ENCODE data around the gene NRAP. TPM values are rescaled to one million over a fixed set of nuclear protein-coding genes. Genes with fewer than 3 reads are reported as not detected.

Gene NRAP
- total RNA-seq, 1 donor, result under 0.01 TPM

- no peak for TF ChIP-seq CTCF (IDR thresholded peaks at IDR 0.05; ENCODE audit: insufficient read depth, low read length)
- no peak overlapping the region for H3K4me3 ChIP-seq (ENCODE audit: low read depth, low read length)
- no peak for DNase-seq (ENCODE audit: low read depth)
Measured at GRCh38 chr10:113708640-113709039, 44.8 kb upstream of the NRAP start.

DNA sequence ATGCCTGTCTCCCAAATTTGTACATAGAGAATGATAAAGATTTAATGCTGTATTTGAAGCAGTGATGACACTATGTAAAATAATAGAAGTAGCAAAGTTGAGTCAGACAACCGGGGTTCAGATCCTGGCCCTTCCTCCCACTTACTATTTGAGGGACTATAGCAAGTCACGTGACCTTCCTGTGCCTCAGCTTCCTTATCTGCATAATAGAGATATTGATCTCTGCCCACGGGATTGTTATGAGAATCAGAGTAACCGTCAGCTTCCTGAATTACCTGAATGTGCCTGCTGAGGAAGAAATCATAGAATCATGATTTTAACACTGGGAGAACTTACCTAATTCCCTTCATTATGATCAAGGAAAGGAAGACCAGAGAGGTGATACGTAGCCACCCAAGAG lies 42.8 kb upstream of the NRAP start:
- no peak overlapping the region for H3K4me3 ChIP-seq (ENCODE audit: low read depth, low read length)
- DNase-seq (ENCODE audit: low read depth), result no peak
- TF ChIP-seq CTCF (IDR thresholded peaks at IDR 0.05; ENCODE audit: insufficient read depth, low read length), result no peak

DNA sequence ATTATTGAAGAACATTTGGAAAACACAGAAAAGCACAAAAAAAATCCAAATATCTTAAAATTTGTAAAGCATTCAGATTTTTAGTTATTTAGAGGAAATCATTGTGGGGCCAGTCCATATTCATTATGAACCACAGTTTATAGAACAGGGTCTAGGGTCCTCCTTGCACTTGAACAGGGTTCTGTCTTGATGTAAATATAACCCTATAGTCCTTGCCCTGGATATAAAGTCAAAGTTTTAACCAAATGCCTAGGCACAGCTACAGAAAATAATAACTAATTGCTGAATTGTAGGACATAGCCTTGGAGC lies 41.5 kb upstream of the NRAP start:
- no peak for DNase-seq (ENCODE audit: low read depth)
- no peak overlapping the region for H3K4me3 ChIP-seq (ENCODE audit: low read depth, low read length)

GRCh38 chr10:113704637-113705343 lies 40.9 kb upstream of the NRAP start:
- no peak overlapping the region for H3K4me3 ChIP-seq (ENCODE audit: low read depth, low read length)
- peak; percentile 65 for TF ChIP-seq CTCF (IDR thresholded peaks at IDR 0.05; ENCODE audit: insufficient read depth, low read length)
- DNase-seq (ENCODE audit: low read depth), result peak; percentile 68

More for the DNA sequence above, 41.5 kb upstream of the NRAP start:
- TF ChIP-seq CTCF (IDR thresholded peaks at IDR 0.05; ENCODE audit: insufficient read depth, low read length), result no peak

DNA sequence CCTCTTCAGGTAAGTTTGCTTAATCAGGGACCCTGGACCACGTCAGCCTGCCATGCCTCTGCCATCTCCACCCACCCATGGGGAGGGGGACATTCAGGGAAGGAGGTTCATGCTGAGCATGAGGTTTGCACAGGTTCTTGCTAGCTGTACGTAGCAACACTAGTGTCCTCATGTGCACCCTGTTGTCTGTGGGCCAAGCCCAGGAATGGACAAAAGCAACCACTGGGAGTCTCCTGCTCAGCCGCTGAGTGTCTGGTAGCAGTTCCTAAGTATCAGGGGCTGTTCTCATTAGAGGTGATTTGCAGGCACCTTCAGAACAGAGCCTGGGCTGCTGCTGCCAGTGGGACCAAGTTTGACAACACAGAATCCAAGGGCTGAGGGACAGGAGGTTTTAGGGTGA lies 33.8 kb upstream of the NRAP start:
- TF ChIP-seq CTCF (IDR thresholded peaks at IDR 0.05; ENCODE audit: insufficient read depth, low read length), result no peak
- no peak for DNase-seq (ENCODE audit: low read depth)

GRCh38 chr10:113695691-113696090 lies 31.9 kb upstream of the NRAP start:
- H3K4me3 ChIP-seq (ENCODE audit: low read depth, low read length), result no peak overlapping the region
- DNase-seq (ENCODE audit: low read depth), result no peak
- TF ChIP-seq CTCF (IDR thresholded peaks at IDR 0.05; ENCODE audit: insufficient read depth, low read length), result no peak

More for the DNA sequence above, 33.8 kb upstream of the NRAP start:
- no peak overlapping the region for H3K4me3 ChIP-seq (ENCODE audit: low read depth, low read length)

- TF ChIP-seq CTCF (IDR thresholded peaks at IDR 0.05; ENCODE audit: insufficient read depth, low read length), result no peak
- no peak for DNase-seq (ENCODE audit: low read depth)
- no peak overlapping the region for H3K4me3 ChIP-seq (ENCODE audit: low read depth, low read length)
Measured at GRCh38 chr10:113693348-113693747, 29.5 kb upstream of the NRAP start.

All from fibroblast of the aortic adventitia (primary cell).